HG02938 (cell line): ENCODE results near the gene SLC16A9.
"Not testable (repeated sequence)": the region's sequence is repeated elsewhere in the genome, so short reads cannot be mapped to it uniquely, and the experiment has no call there.

ENCODE experiments used
- ATAC-seq: cut with Tn5 transposase; IDR thresholded peaks from one replicate; pipeline ENCODE4 v1.9.1; 2021; ENCODE audit warnings: mild to moderate bottlenecking, moderate library complexity; ENCODE audit not compliant: unreplicated experiment

SLC16A9 gene

GRCh38 chr10:59678884-59679301, 30.8 kb downstream of the SLC16A9 start:
- no peak for ATAC-seq

GRCh38 chr10:59677253-59677831, 32.3 kb downstream of the SLC16A9 start:
- ATAC-seq = no peak

- no peak for ATAC-seq
These were observed 33.8 kb downstream of the SLC16A9 start for GRCh38 chr10:59675812-59676211.

- no peak for ATAC-seq
These were observed 35.3 kb downstream of the SLC16A9 start for GRCh38 chr10:59674215-59674836.

GRCh38 chr10:59672150-59672875, 37.3 kb downstream of the SLC16A9 start:
- no peak for ATAC-seq

- ATAC-seq = no peak
These were observed 39.4 kb downstream of the SLC16A9 start for GRCh38 chr10:59670269-59670668.

- ATAC-seq = no peak
These were observed 41.6 kb downstream of the SLC16A9 start for GRCh38 chr10:59668096-59668495.

GRCh38 chr10:59666310-59666709, 43.3 kb downstream of the SLC16A9 start:
- no peak for ATAC-seq

- not testable (repeated sequence) for ATAC-seq
These were observed 46.4 kb downstream of the SLC16A9 start for GRCh38 chr10:59663213-59663612.

- no peak for ATAC-seq
These were observed 51.9 kb downstream of the SLC16A9 start for GRCh38 chr10:59657724-59658123.

GRCh38 chr10:59655309-59655708, 54.3 kb downstream of the SLC16A9 start:
- ATAC-seq = no peak

- no peak for ATAC-seq
These were observed 55.6 kb downstream of the SLC16A9 start for GRCh38 chr10:59654007-59654406.

GRCh38 chr10:59651902-59652301, 57.7 kb downstream of the SLC16A9 start:
- no peak for ATAC-seq

GRCh38 chr10:59649606-59650346, 59.9 kb downstream of the SLC16A9 start:
- ATAC-seq = no peak

GRCh38 chr10:59648711-59649201, 60.9 kb downstream of the SLC16A9 start:
- ATAC-seq = no peak

- no peak for ATAC-seq
These were observed 64.8 kb downstream of the SLC16A9 start for GRCh38 chr10:59644841-59645240.

GRCh38 chr10:59641688-59642087, 68.0 kb downstream of the SLC16A9 start:
- ATAC-seq = not testable (repeated sequence)

GRCh38 chr10:59635502-59636290, 74.0 kb downstream of the SLC16A9 start:
- no peak for ATAC-seq

GRCh38 chr10:59634102-59634501, 75.5 kb downstream of the SLC16A9 start:
- no peak for ATAC-seq

GRCh38 chr10:59633063-59633462, 76.6 kb downstream of the SLC16A9 start:
- no peak for ATAC-seq
